Left hindlimb (tissue), 1 donor: ENCODE measurements around the gene MRPL46.
A peak's percentile ranks its signal among the peaks of the same experiment; 100 is the strongest.

Experiments
- DNase-seq: peaks from one replicate; pipeline ENCODE4 v3.0.0-alpha.2; 2018

The MRPL46 gene

DNA sequence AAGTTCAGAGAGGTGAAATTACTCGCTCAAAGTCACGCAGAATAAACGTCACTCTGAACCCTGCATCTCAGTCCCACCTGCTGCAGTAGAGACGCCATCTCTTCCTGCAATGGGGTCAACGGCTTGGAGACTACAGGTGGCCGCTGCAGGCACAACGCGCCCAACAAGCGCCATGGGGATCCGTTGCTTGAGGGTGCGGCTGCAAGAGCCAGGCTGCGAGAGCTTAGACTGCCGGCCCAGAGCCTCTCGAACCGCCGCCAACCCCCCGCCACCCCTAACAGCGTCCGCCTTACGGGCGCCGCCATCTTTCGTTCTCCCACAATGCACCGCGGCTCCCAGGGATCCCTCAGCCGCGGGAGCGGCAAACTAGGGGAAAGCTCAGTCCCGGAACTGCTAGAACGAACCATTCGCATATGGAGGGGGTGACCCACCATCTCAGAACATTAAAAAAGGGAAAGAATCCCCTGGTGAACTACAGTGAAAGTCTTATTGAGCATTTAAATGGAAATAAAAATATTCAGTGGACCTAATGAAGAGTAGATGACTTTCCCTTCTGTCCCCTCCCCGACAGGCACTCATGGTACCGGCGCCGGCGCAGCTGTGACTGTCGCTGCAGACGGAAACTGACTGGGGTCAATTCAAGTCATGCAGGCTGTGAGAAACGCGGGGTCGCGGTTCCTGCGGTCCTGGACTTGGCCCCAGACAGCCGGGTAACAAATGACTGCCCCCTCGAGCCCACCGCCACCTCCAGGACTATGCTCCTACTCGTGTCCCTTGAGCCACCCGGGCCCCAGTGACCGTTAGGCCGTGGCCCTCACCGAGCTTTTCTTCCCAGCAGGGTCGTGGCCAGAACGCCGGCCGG is at the start of gene MRPL46, which contains the start of gene MRPS11:
Gene MRPL46, minus strand, starts transcription at position 316 of the 862 bp plus-strand sequence. Its CDS starts 11 bp downstream, at position 305.
Gene MRPS11, plus strand, starts transcription at position 636 of the 862 bp plus-strand sequence. Its CDS starts 10 bp downstream, at position 646.
- peak; percentile 90 for DNase-seq

DNA sequence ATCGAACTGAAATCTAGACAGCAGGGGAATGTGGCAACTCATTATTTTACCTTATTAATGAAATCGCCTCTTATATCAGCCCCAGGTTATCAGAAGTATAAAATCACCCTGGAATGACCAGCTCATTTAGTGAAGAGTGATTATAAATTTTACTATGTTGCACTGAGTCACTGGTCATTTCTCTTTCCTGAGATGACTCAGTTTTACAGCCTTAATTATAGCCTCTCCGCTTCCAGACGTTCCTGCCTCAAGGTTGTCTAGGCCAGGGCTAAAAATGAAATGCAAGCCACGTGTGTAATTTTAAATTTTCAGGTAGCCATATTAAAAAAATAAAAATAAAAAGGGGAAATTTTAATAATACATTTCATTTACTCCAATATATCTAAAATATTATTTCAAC is 46.0 kb upstream of the MRPL46 start:
- no peak for DNase-seq

DNA sequence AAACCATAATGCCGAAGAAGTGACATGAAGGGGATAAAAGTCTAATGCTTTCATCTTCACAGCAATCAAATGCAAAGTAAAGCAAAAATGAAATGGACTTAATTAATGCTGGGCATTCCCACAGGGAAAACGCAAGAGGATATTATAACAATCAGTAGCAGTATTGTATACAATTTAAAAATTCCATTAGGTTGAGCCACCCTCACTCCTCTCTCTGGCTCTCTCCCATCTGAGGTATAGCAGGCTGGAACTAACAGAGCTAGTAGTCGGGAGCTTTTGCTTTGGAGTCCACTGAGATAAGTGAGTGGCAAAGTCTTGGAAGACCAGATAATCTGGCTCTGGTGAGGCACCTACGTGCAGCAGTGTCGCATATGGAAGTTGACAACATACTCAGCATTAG is 45.4 kb upstream of the MRPL46 start:
- DNase-seq: no peak

DNA sequence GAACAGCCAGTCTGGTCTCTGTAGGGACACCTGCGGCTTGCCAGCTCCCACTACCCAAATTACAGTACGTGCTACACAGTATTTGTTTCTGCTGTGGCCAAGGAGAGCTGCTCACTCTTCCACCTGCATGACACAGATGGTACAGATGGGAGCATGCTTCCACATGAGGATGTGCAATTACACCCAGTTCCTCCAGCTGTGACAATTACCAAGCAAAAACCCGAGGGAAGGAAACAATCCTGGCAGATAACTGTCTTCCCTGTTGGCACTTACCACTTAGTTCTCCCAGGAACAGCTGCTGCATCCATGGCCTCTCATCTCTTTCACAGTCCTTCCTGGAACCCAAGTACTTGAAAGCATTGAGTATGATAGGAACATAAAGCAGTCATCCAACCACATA is 44.9 kb upstream of the MRPL46 start:
- no peak for DNase-seq

DNA sequence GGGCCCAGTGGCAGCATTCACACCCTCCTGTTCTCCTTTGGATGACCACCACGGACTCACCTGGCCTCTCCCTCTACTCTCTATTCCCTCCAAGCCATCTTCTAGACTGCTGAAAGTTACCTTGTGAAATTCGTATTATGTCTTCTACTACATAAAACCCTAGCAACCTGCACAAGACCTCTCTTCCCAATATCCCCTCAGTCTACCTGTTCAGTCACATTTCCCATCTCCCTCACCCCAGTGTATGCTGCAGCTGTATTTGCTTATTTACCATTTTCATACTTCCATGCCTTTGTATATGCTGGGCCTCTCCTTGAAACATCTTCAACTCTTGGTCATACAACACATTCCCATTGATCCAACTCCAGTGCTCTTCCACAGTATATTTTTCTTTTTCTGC is 44.0 kb upstream of the MRPL46 start:
- DNase-seq: no peak

DNA sequence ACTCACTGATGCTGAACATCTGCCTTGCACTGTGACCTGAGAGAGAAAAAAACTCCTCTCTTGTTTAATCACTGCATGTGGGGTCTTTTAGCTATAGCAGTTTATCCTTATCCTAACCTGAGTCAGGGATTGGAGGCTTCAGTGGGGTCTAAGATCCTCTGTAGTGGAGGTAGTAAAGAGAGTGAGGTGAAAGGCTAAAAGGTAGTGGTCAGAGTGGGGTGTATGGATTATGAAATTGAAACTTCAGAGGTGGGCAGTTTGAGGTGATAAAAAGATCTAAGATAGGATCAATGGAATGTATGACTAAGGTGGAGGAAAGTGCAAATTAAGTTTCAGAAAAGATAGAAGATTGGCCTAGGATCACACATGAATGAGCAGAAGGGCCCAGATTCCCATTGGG is 42.8 kb upstream of the MRPL46 start:
- DNase-seq: no peak

DNA sequence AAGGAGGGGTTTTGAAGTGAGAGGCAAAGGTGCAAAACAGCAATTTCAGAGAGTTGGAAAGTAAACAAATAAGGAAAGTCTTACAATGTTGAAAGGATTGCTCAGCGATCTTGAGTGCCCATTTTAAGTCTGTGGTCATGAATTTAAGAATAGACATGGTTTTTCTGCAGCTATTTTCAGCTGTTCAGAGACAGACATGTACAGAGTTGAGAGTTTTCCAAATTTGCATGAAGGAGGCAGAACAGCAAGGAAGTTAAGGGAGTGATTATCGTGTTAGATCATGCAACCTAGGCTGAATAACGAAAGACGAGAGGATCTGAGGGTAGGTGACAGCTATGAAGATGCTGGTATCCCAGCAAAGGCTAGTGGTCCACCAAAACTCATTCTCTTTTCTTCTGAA is 42.1 kb upstream of the MRPL46 start:
- DNase-seq: no peak

DNA sequence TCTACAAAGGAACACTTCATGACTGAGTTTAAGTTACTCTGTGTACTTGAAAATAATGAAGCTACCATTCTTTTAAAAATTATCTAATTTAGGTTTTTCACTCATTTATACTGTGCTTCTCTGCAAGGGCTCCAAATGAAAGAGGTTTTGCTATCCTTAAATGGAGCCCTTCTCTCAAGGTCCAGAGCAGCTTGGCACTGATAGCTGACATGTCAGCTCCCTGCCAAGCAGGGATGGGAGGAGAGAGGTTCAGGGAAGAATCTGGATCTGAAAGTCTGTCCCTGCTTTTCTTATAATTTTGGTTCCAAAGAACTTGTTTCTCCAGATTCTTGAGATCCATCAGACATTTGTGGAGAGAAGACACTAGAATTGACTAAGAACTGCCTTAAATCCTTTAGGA is 39.4 kb upstream of the MRPL46 start:
- no peak for DNase-seq

DNA sequence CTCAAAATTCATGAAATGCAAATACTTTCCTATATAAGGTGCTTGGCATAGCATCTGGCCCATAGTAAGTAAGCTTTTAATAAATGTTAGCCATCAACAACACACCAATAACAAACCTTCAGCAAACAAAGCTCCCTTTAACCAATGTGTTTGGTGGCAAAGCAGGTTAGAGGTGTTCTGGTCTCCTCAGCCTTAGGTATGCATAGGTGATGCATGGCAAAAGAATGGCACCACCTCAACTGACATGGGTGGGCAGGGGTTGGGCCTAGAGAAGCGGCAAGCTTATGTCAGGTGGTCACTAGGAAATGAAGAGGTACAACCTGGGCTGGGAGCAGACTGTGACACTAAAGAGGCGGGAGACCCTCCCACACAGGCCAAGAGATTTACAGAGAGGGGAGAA is 38.5 kb upstream of the MRPL46 start:
- no peak for DNase-seq

DNA sequence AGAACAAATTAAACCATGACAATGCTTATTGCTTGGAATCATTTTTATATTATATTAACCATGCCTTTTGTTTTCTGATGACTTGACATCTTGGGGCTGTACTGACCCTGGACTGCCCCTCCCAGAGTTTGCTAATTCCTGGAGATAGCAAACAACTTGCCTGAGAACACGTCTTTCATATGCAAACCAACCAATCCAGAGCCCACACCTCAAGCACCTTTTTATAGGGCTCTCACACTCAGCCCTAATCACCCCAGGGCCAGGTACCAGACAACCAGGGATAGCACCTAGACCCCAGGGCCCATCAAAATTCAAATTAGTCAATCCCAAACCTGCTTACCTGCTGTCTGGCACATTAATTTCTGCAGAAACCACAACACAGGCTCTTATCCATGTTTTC is 37.3 kb upstream of the MRPL46 start:
- no peak for DNase-seq

DNA sequence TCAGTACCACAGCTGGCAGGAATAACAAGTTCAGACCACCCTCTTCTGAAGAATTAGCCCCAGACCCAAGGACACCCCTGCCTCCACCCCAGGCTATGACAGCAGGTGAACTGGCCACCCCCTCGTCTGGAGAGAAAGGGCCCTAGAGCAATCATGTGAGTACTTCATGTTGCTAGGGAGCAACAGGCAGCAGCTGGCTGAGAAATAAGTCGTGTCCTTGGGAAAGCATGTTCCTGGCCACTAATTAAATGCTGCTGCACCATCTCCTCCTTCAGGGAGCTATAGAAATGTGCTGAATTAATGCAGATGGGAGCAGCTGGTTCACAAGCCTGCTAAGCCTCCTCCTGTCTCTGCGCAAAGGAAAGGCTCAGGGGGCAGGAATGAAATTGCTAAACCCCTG is 31.8 kb upstream of the MRPL46 start:
- no peak for DNase-seq

DNA sequence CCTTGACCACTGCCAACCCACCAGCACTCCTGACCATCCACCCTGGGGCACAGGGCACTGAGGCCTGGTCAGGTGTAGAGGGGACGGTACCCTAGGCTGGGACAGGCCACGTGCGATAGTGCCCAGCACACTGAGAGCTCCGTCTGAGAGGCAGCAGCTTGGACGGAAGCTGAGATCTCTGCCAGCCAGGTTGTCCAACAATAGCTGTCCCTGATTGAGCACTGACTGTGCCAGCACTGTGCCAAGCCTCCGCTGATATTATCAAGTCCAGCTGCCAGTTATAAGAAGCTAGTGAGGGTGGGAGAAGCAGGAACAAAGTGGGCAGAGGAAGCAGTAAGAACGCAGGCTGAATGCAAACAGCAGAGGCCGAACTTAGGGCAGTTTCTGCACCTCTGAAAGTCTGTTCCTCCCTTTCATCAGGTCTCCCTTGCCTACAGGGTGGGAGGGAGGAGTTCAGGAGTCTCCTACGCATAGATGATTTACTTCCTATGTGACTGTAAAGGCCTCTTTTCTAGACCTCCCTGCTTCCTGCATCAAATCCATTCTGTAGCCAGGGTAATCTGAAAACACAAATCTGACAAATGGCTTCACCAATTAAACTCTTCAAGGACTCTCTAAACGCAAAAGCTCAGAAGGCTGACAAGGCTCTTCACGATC is 30.0 kb upstream of the MRPL46 start:
- DNase-seq: no peak

DNA sequence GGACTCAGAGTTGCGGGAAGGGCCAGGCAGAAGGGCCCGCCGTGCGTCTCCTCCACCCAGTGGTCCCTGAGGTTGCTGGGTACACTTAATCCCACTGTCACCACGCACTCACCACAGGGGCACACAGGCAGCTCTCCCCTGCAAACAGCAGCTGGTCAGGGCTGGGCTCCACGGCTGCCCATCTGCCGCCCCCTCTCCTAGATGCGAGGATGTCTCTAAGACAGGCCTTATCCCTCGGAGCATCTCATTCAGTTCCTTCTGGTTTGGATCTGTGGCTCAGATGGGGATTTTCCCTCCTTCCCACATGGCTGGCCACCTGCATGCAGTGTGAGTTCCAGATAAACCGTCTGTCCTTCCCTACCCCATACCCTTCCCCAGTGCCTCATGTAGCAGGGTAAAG is 26.7 kb upstream of the MRPL46 start:
- no peak for DNase-seq

DNA sequence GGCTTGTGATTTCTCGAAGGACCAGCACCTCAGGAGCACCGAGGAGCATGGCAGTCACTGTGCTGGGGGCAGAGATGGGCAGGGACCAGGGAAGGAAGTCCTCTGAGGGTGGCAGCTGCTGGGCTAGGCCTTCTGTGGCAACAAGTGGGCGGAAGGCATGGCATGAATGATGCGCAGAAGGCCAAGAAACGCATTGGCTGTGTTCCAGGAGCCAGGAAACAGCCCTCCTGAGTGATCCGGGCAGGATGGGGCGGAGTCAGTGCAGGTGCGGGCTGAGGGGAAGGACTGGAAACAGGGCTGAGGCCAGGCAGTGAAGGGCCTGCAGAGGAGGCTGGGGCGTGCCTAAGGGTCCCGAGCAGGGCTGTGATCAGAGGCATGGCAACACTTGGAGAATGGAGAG is 24.0 kb upstream of the MRPL46 start:
- DNase-seq: no peak

DNA sequence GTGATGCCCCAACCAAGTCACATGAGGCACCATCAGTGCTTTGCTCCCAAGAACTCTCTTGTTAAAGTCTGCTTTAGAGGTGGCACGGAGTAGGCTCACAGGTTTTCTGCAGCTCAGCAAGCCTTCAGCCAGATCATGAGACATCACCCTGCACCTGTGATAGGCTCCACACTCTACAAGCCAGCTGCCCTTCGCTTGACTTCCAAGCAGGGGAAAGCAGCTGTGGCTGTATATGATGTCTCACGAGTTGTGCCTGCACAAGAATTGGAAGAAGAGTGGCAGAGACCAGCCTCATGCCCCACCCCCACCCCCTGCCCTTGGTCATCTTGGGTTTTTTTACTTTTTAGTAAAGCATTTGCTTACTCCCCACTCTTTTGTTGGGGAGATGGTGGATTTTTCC is 22.8 kb upstream of the MRPL46 start:
- DNase-seq: no peak

DNA sequence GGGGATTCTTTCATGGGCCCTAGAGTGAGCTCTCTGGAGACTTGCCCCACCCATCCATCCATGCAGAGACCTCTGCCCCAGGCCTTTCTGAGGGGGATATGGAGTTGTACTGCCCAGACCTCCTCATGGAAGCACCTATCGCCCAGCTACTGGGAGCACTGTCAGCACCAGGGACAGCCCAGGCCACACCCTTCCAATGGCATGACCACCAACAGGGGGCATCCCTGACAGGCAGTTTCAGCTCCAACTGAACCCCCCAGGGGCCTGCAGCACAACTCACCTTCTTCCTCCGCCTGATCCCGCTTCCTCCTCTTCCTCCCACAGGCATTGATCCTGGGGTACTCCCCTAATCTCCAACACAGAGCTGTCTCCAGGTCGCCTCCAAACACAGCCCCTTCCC is 22.1 kb upstream of the MRPL46 start:
- DNase-seq: no peak

DNA sequence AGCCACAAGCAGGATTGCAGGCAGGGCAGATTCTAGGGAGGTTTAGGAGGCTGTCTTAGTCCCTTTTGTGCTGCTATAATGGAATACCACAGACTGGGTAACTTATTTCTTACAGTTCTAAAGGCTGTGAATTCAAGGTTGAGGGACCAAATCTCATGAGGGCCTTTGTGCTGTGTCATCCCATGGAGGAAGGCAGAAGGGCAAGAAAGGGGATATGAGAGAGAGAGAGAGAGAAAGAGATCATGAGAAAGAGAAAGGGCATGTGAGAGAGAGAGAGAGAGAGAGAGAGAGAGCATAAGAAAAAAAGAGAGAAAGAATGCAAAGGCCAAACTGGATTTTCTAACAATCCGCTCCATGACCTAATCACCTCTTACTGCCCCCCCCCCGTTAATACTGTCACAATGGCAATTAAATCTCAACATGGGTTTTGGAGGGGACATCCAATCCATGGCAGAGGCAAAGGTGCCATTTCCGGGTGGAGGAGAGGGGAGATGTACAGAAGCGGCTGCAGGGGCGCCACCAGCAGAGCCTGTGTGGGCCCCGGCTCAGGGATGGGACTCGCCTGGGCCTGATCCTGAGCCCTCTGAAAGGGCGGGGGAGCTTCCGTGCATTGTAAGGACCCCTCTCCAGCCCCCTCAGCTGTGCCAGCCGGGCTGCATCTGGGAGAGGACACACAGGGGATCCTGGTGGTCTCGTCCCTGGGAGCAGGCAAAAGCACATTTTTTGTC is 20.8 kb upstream of the MRPL46 start:
- DNase-seq: no peak

DNA sequence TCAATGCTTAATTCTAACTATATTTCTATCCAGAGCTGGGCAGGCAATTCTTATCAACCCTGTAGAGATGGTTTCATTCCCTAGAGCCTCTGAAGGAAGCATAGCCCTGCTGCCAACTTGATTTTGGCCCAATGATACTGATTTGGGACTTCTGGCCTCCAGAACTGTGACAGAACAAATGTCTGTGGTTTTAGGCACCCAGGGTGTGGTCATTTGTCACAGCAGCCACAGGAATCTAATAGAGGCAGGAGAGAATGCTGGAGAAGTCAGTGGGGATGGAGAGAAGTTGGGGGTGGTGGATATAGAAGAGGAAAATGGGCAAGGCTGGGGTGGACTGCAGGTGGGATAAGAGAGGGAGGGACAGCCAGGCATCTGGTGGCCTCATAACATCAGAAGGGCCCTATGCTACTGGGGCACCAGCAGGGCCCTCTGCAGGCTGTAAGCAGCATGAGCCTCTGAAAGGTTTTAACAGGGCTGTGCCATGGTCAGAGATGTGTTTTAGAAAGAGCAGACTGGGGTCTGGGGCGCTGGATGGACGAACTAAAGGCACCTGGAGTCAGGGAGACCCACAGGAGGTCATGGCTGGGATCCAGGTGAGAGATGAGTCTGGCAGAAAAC is 20.1 kb upstream of the MRPL46 start:
- DNase-seq: no peak

DNA sequence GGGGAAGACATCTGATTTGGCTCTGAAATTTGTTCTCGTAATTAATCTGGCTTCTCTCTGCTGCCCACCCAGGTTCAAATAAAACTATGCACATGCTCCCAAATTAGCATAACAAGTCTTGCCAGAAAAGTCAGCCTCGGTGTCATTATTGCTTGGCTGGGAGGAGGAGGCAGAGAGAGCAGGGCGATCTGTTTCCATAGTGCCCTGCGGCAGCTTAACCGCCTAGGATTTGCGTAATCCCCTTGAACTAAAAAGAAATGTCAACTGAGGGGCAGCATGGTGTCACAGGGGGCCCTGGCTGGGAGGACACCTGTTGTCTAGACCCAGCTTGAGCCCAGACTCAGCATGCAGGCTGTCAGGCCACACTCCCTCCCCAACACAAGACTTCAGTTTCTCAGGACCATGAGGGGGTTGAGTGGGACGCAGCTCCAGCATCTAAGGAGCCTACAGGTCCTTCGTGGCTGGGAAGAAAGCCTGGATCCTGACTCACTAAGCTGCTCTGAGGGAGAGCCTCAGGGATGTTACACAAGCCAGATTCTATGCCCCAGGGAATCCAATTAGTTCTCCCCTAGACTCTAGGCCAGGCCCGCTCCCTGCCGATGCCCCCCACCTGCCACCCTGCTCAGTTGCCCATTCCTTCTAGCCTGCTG is 17.6 kb upstream of the MRPL46 start:
- no peak for DNase-seq

DNA sequence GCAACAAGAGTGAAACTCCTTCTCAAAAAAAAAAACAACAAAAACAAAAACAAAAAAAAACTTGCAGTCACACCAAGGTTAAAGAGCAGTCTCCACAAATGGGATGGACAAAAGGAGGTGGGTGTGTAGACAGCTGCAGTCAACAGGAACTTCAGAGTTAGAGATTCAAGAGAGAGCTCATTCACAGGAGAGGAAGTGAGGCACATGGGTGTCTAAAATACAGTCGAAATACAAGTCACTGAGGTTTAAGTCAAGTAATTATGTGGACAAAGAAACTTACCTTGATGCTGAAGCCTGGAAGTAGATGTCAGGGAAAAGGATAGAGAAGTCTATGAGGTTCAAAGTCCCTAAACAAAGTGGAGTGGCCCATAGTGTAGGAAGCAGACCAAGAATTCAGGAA is 15.1 kb upstream of the MRPL46 start:
- no peak for DNase-seq

DNA sequence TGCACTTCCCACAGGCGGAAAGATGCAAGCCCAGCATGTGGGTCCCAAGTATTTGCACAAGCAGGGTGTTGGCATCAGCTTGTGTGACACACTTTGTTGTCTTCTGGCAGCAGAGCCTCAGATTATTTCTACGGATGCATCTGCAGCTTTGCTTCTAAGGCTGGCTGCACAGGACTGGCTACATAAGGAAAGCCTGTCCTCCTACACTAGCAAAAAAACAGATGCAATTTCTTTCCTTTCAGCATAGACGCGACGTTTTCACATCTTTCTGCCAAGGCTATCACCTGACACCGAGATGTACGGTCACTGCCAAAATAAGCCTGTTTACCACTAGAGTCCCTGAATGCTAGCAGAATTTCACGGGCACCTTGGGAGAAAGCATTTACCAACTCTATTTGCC is 13.8 kb upstream of the MRPL46 start:
- DNase-seq: no peak

DNA sequence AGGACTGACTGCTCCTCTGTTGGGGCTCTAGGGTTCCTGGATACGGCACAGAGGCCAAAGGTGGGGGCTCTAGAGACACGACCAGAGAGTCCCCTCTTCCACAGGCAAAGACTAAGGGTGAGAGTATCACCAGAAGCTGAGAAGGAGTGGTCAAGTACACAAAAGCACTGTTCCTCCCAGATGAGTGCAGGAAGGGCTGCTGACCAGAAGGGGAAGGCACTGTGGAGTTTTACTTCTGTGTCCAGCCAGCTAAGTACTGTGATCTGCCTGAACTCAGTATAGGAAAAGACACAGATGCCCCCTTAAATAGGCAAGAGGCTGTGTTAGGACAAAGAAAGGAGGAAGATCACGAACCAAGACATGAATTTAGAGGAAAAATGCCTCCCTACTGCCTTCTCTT is 12.0 kb upstream of the MRPL46 start:
- DNase-seq: no peak

DNA sequence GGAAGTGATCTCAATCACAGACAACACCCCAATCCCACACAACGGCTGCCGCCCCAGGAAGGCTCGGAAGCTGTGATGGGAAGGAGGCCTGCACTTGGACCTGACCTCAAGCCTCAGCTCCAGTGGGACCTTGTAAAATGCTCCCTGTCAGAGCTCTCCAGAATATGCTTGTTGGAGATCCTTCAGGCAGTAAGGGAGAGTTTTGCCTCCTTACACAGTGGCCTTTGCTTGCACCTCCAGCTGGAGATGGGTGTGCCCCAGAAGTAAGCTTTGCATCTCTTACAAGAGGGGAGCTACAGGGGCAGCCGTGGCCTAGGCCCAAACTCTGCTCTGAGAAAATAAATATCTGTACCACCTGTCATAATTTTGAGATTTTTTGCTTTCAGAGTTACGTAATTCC is 10.7 kb upstream of the MRPL46 start:
- no peak for DNase-seq
